Measurements from ENCODE around the gene SRGAP1.

The SRGAP1 gene

DNA sequence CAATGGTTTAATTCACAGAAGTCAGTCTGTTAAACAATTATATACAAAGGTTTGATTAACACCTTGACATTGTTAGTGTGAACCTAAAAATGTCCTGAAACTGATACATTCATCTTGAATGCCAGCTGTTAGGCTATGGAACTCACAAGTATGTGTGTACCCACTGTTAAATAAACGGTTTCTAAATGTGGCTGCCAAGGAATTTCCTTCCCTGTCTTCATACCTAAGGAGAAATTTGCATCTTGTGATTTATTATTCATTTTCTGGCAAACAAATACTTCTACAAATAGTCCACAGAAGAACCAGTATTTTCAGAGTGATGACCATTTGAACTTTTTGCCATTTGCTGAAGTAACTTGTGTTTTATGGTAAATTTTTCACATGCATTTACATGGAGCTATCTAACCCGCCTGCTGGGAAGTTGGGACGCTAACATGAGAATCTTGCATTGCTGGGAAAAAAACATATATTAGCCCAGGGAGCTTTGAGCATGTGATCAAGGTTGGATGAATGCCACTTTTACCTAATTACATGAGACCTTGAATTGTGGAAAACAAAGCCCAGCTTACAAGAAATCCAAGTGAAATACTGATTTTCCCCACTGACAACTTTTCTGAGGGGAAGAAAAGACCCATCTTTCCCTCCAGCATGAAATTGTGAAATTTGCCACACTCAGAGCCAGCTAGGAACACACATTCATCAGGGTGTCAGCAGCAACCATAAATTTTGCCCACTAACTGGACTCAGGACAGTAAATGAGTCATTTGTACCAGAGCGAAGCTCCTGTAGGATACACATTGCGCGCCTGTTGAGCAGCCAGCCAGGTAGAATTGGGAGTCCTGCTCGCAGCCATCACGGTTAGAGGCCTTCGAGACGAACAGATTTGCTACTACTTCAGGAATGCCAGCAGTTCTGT, 259.6 kb downstream of the SRGAP1 start:
- no peak for TF ChIP-seq REST (IDR thresholded peaks at IDR 0.05; ENCODE audit: insufficient replicate concordance, low read depth)
- TF ChIP-seq POLR2AphosphoS5 (IDR thresholded peaks at IDR 0.05; ENCODE audit: low read depth): no peak
- TF ChIP-seq GABPA (IDR thresholded peaks at IDR 0.05; ENCODE audit: low read depth): no peak
- no peak for TF ChIP-seq SPI1 (IDR thresholded peaks at IDR 0.05; ENCODE audit: borderline replicate concordance, low read depth)
- TF ChIP-seq CTCF (IDR thresholded peaks at IDR 0.05; ENCODE audit: insufficient read depth, low read length): no peak
- no peak overlapping the region for H3K4me3 ChIP-seq (replicated peaks; ENCODE audit: insufficient read depth, low read length)
- H3K27me3 ChIP-seq (ENCODE audit: insufficient read depth, poor library complexity, severe bottlenecking): no peaks in the 10 kb centered on the region
- no peak overlapping the region for H3K27ac ChIP-seq (replicated peaks)
- DNase-seq (ENCODE audit: low read depth in 1 of 2, low spot score in 1 of 2): no peak

DNA sequence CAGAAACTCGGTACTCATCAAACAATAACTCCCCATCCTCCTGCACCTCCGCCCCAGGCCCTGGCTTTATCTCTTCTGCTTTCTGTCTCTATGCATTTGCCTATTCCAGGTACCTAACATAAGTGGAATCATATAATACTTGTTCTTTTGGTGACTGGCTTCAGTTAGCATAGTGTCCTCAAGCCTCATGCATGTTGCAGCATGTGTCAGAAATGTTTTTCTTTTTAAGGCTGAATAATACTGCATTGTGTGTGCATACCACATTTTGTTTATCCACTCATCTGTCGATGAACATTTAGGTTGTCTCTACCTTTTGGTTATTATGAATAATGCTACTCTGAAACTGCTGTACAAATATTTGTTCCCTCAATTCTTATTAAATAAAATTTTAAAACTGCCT, 260.5 kb downstream of the SRGAP1 start:
- Histone ChIP-seq H3K4me3 (replicated peaks; ENCODE audit: insufficient read depth, low read length) (no peak overlapping the region), H3K27ac (replicated peaks) (no peak overlapping the region), H3K27me3 (ENCODE audit: insufficient read depth, poor library complexity, severe bottlenecking) (no peaks in the 10 kb centered on the region)
- TF ChIP-seq GABPA (IDR thresholded peaks at IDR 0.05; ENCODE audit: low read depth): no peak
- DNase-seq (ENCODE audit: low read depth in 1 of 2, low spot score in 1 of 2): no peak

DNA sequence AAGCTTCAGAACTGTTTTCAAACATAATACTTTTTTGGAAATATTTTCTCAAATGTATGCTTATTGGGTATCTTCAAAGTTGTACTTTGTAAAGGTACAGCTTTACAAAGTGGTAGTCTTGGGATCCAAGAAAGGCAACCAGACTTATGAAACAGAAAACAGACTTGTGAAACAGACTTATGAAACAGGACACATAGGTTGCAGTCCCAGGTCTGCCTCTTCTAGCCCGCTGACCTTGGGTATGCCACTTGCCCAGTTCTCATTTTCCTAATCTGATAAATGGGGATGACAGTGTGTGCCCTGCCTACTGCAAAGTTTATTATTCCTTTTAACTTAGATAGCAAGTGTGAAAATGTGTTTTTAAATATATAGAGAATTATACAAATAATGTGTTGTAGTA, 263.3 kb downstream of the SRGAP1 start:
- H3K27me3 ChIP-seq (ENCODE audit: insufficient read depth, poor library complexity, severe bottlenecking): no peaks in the 10 kb centered on the region
- TF ChIP-seq SPI1 (IDR thresholded peaks at IDR 0.05; ENCODE audit: borderline replicate concordance, low read depth) (no peak), GABPA (IDR thresholded peaks at IDR 0.05; ENCODE audit: low read depth) (no peak), CTCF (IDR thresholded peaks at IDR 0.05; ENCODE audit: insufficient read depth, low read length) (no peak), POLR2AphosphoS5 (IDR thresholded peaks at IDR 0.05; ENCODE audit: low read depth) (no peak), REST (IDR thresholded peaks at IDR 0.05; ENCODE audit: insufficient replicate concordance, low read depth) (no peak)
- no peak overlapping the region for H3K4me3 ChIP-seq (replicated peaks; ENCODE audit: insufficient read depth, low read length)
- DNase-seq (ENCODE audit: low read depth in 1 of 2, low spot score in 1 of 2): no peak
- no peak overlapping the region for H3K27ac ChIP-seq (replicated peaks)

DNA sequence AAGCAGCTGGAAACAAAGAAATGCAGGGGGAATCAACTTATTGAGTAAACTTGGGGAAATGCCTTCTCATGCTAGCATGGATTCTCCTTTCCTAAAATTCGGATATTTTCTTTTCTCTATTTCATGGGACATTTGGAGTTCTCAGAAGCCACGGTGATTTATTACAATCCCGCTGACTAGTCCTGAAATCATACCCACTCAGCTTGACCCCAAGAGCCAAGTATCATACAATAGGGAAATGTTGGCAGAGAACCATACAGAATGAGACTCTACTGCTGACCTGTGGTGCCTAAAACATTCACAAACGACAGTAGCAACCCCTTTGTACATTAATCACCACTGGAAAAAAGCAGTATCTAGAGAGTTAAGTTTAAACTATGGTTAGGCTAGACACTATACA, 265.2 kb downstream of the SRGAP1 start:
- H3K4me3 ChIP-seq (replicated peaks; ENCODE audit: insufficient read depth, low read length): no peak overlapping the region
- H3K27me3 ChIP-seq (ENCODE audit: insufficient read depth, poor library complexity, severe bottlenecking): no peaks in the 10 kb centered on the region
- TF ChIP-seq CTCF (IDR thresholded peaks at IDR 0.05; ENCODE audit: insufficient read depth, low read length): no peak
- TF ChIP-seq POLR2AphosphoS5 (IDR thresholded peaks at IDR 0.05; ENCODE audit: low read depth): no peak
- no peak for TF ChIP-seq REST (IDR thresholded peaks at IDR 0.05; ENCODE audit: insufficient replicate concordance, low read depth)
- TF ChIP-seq SPI1 (IDR thresholded peaks at IDR 0.05; ENCODE audit: borderline replicate concordance, low read depth): no peak
- TF ChIP-seq GABPA (IDR thresholded peaks at IDR 0.05; ENCODE audit: low read depth): no peak
- H3K27ac ChIP-seq (replicated peaks): no peak overlapping the region
- DNase-seq (ENCODE audit: low read depth in 1 of 2, low spot score in 1 of 2): no peak

Measured in HL-60 (cell line).